NB4 (cell line): ENCODE results near the gene HNRNPAB.

ENCODE experiments used
- POLR2A ChIP-seq: IDR thresholded peaks from 2 replicates; pipeline ENCODE4 v1.6.1; 2011; ENCODE audit warnings: mild to moderate bottlenecking; ENCODE audit not compliant: insufficient read length; ENCODE audit errors: extremely low read depth
- TF ChIP-seq, protein P1 (sequence below): IDR thresholded peaks from one replicate; pipeline ENCODE4 v1.5.1; 2012; ENCODE audit warnings: low read depth, low read length

DNA sequence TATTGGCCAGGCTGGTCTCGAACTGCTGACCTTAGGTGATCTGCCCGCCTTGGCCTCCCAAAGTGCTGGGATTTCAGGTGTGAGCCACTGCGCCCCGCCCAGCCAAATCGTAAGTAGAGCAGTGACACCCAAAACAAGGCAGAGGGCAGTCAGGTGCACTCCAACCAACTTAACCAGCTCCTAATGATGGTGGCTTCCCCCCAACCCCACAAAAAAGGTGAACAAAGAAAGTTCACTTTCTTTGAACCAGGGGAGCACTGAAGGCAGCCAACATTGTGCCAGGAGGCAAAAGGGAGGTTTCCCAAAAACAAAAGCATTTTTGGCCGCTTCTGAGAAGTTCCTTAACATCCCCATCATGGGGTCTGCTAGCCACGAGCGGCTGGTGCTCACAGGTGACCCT is 26.8 kb upstream of the HNRNPAB start:
- TF ChIP-seq POLR2A, result no peak
- TF ChIP-seq, protein P1, sequence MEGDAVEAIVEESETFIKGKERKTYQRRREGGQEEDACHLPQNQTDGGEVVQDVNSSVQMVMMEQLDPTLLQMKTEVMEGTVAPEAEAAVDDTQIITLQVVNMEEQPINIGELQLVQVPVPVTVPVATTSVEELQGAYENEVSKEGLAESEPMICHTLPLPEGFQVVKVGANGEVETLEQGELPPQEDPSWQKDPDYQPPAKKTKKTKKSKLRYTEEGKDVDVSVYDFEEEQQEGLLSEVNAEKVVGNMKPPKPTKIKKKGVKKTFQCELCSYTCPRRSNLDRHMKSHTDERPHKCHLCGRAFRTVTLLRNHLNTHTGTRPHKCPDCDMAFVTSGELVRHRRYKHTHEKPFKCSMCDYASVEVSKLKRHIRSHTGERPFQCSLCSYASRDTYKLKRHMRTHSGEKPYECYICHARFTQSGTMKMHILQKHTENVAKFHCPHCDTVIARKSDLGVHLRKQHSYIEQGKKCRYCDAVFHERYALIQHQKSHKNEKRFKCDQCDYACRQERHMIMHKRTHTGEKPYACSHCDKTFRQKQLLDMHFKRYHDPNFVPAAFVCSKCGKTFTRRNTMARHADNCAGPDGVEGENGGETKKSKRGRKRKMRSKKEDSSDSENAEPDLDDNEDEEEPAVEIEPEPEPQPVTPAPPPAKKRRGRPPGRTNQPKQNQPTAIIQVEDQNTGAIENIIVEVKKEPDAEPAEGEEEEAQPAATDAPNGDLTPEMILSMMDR, result no peak
